Upper lobe of left lung (tissue), 6 donors: ENCODE measurements around the gene RASA3. TPM values are rescaled to one million over a fixed set of nuclear protein-coding genes. Genes with fewer than 3 reads are reported as not detected.

Experiments
- ATAC-seq, 2 donors: fragments of 200-7000 bp; cut with Tn5 transposase; one replicate each; pipeline ENCODE4 v1.9.1; 2022; ENCODE audit warnings: mild to moderate bottlenecking in 2 of 2, moderate library complexity in 2 of 2; ENCODE audit not compliant: low FRiP score in 2 of 2
- DNase-seq, 2 donors: peaks; one replicate each; pipeline ENCODE4 v3.0.0-alpha.2; 2019 to 2020
- H3K27ac ChIP-seq, 4 donors: fragments of 200-600 bp; sonication (generic); one replicate each; pipeline ENCODE4 v1.5.1; 2016 to 2019
- H3K27me3 ChIP-seq, 4 donors: fragments of 200-600 bp; sonication (generic); one replicate each; pipeline ENCODE4 v1.5.1; 2017 to 2019
- H3K36me3 ChIP-seq, 4 donors: fragments of 200-600 bp; sonication (generic); one replicate each; pipeline ENCODE4 v1.5.1; 2016 to 2019
- H3K4me1 ChIP-seq, 4 donors: fragments of 200-600 bp; sonication (generic); one replicate each; pipeline ENCODE4 v1.5.1; 2018 to 2019
- H3K4me3 ChIP-seq, 4 donors: fragments of 200-600 bp; sonication (generic); one replicate each; pipeline ENCODE4 v1.5.1; 2017 to 2019; ENCODE audit warnings: mild to moderate bottlenecking in 2 of 4, moderate library complexity in 1 of 4
- H3K9me3 ChIP-seq, 4 donors: fragments of 200-600 bp; sonication (generic); one replicate each; pipeline ENCODE4 v1.5.1; 2018 to 2019
- EP300 ChIP-seq, 4 donors: sonication (generic); formaldehyde crosslinking; IDR thresholded peaks; one replicate each; pipeline ENCODE4 v1.5.1; 2017; ENCODE audit warnings: antibody characterized with exemption in 4 of 4, control low read depth in 2 of 4
- POLR2A ChIP-seq, 4 donors: fragments of 450-650 bp; IDR thresholded peaks; one replicate each; pipeline ENCODE4 v1.5.1; 2016 to 2017; ENCODE audit warnings: antibody characterized with exemption in 4 of 4, mild to moderate bottlenecking in 2 of 4
- POLR2AphosphoS5 ChIP-seq, 2 donors: sonication (generic); formaldehyde crosslinking; IDR thresholded peaks; one replicate each; pipeline ENCODE4 v1.5.1; 2017; ENCODE audit warnings: antibody characterized with exemption in 2 of 2
- WGBS, 2 donors: methylation state at CpG; one replicate each; pipeline ENCODE4 v1.1.5; 2017 to 2018; 5-methylcytosine and 5-hydroxymethylcytosine counted together
- total RNA-seq, 6 donors: library from RNA; depleted of rRNA in 4 of 6; stranded (reverse); fragments of >200 nt in 4 of 6; gene quantifications; one replicate each; pipeline versions ENCODE4 v1.1.0 to v1.2.1, GENCODE V29; 2016 to 2021
- TF ChIP-seq, protein P1 (sequence below), 6 experiments: fragments of 450-650 bp in 4 of 6; fragments of 200-600 bp in 2 of 6; sonication (generic) in 2 of 6; IDR thresholded peaks; one replicate each; pipeline ENCODE4 v1.5.1; 2016 to 2019; ENCODE audit warnings: antibody characterized with exemption in 6 of 6
- donor health status: DM: no; HTN: no; CAD: no; lungs with moderate emphysema.
- donor health status: DM: no; HTN: yes; CAD: no; lungs with severe emphysema.

Gene RASA3
- total RNA-seq, 6 donors from 2014 or later: 11.4 to 52.4 (median 18.4) TPM

- ATAC-seq: no peak
- peaks cover 0 to 6% (median 0%) of the 10 kb centered on the region in 4 donors for H3K4me1 ChIP-seq
- no peak overlapping the region for H3K27ac ChIP-seq
- TF ChIP-seq, protein P1, sequence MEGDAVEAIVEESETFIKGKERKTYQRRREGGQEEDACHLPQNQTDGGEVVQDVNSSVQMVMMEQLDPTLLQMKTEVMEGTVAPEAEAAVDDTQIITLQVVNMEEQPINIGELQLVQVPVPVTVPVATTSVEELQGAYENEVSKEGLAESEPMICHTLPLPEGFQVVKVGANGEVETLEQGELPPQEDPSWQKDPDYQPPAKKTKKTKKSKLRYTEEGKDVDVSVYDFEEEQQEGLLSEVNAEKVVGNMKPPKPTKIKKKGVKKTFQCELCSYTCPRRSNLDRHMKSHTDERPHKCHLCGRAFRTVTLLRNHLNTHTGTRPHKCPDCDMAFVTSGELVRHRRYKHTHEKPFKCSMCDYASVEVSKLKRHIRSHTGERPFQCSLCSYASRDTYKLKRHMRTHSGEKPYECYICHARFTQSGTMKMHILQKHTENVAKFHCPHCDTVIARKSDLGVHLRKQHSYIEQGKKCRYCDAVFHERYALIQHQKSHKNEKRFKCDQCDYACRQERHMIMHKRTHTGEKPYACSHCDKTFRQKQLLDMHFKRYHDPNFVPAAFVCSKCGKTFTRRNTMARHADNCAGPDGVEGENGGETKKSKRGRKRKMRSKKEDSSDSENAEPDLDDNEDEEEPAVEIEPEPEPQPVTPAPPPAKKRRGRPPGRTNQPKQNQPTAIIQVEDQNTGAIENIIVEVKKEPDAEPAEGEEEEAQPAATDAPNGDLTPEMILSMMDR (IDR thresholded peaks at IDR 0.05): no peak
- no peak for TF ChIP-seq POLR2AphosphoS5 (IDR thresholded peaks at IDR 0.05)
- TF ChIP-seq EP300 (IDR thresholded peaks at IDR 0.05): no peak
- no peak for TF ChIP-seq POLR2A (IDR thresholded peaks at IDR 0.05)
- DNase-seq: no peak
- no peaks in the 10 kb centered on the region for H3K27me3 ChIP-seq
- H3K4me3 ChIP-seq: no peak overlapping the region
- H3K9me3 ChIP-seq: no peaks in the 10 kb centered on the region
- 92 to 93% methylated on average over 6 to 19 of the region's 19 CpGs for WGBS, 2 donors
- H3K36me3 ChIP-seq: no peaks in the 10 kb centered on the region
These were observed 188.4 kb downstream of the RASA3 start for GRCh38 chr13:113943821-113944565.

- DNase-seq: peak in 1 of 2 donors; percentile 78
- no peaks in the 10 kb centered on the region for H3K9me3 ChIP-seq
- no peaks in the 10 kb centered on the region for H3K27me3 ChIP-seq
- H3K4me3 ChIP-seq: no peak overlapping the region
- no peak overlapping the region for H3K27ac ChIP-seq
- TF ChIP-seq POLR2AphosphoS5 (IDR thresholded peaks at IDR 0.05): no peak
- no peak for TF ChIP-seq EP300 (IDR thresholded peaks at IDR 0.05)
- TF ChIP-seq POLR2A (IDR thresholded peaks at IDR 0.05): no peak
- TF ChIP-seq, protein P1 (IDR thresholded peaks at IDR 0.05): no peak
- H3K36me3 ChIP-seq: no peaks in the 10 kb centered on the region
- 91 to 94% methylated on average over 12 to 23 of the region's 23 CpGs for WGBS, 2 donors
- ATAC-seq: peak in 1 of 2 donors; percentile 6
- H3K4me1 ChIP-seq: no peaks in the 10 kb centered on the region
These were observed 189.8 kb downstream of the RASA3 start for GRCh38 chr13:113942591-113943103.

GRCh38 chr13:113941571-113942191 lies 190.7 kb downstream of the RASA3 start:
- Histone ChIP-seq H3K9me3 (no peaks in the 10 kb centered on the region), H3K27me3 (no peaks in the 10 kb centered on the region), H3K4me1 (no peaks in the 10 kb centered on the region), H3K27ac (no peak overlapping the region), H3K4me3 (no peak overlapping the region), H3K36me3 (no peaks in the 10 kb centered on the region)
- no peak for DNase-seq
- ATAC-seq: no peak
- WGBS, 2 donors: 76 to 92% methylated on average over 13 to 16 of the region's 16 CpGs
- TF ChIP-seq POLR2AphosphoS5 (IDR thresholded peaks at IDR 0.05): no peak
- TF ChIP-seq, protein P1 (IDR thresholded peaks at IDR 0.05): no peak
- TF ChIP-seq EP300 (IDR thresholded peaks at IDR 0.05): no peak
- no peak for TF ChIP-seq POLR2A (IDR thresholded peaks at IDR 0.05)

DNA sequence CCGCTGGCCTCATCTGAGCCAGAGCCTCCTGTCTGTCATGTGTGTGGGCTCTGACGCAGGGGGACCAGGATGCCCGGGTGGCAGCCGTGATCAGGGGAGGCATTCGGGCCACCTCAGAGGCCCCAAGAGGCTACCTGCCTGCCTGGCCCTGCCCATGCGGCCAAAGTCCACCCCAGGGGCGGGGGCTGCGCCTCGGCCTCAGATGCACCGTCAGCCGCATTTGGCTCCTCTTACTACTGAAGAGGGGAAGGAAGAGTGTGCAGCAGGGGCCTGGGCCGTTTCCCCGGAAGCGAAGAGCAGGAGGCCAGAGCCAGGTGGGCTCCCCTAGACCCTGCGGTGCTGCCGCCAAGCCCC lies 192.5 kb downstream of the RASA3 start:
- WGBS, 2 donors: 86 to 100% methylated on average over 6 to 15 of the region's 16 CpGs
- DNase-seq (peak in 1 of 2 donors; percentile 81), ATAC-seq (no peak)
- Histone ChIP-seq H3K36me3 (no peaks in the 10 kb centered on the region), H3K9me3 (no peaks in the 10 kb centered on the region), H3K27me3 (no peaks in the 10 kb centered on the region), H3K4me1 (peaks cover 0 to 7% (median 0%) of the 10 kb centered on the region in 4 donors), H3K4me3 (no peak overlapping the region), H3K27ac (no peak overlapping the region)
- no peak for TF ChIP-seq EP300 (IDR thresholded peaks at IDR 0.05)
- TF ChIP-seq POLR2AphosphoS5 (IDR thresholded peaks at IDR 0.05): no peak
- TF ChIP-seq, protein P1 (IDR thresholded peaks at IDR 0.05): no peak
